NCI-H510A (cell line): ENCODE results near the gene RFC2.
"Not testable (repeated sequence)": the region's sequence is repeated elsewhere in the genome, so short reads cannot be mapped to it uniquely, and the experiment has no call there.

Experiments
- DNase-seq: peaks from one replicate; lab custom pipeline; 2025; lab: John Stamatoyannopoulos, UW

The RFC2 gene

GRCh38 chr7:74248156-74248555, 6.0 kb downstream of the RFC2 start:
- no peak for DNase-seq

- no peak for DNase-seq
Measured at GRCh38 chr7:74246497-74246896, 7.7 kb downstream of the RFC2 start.

GRCh38 chr7:74242122-74242443, 12.1 kb downstream of the RFC2 start:
- no peak for DNase-seq

- DNase-seq = no peak
Measured at GRCh38 chr7:74240482-74240881, 13.7 kb downstream of the RFC2 start.

- DNase-seq = no peak
Measured at GRCh38 chr7:74236284-74236683, 17.9 kb downstream of the RFC2 start.

- DNase-seq = no peak
Measured at GRCh38 chr7:74235518-74236268, 18.5 kb downstream of the RFC2 start.

GRCh38 chr7:74233655-74234285, 20.4 kb downstream of the RFC2 start:
- DNase-seq = no peak

- no peak for DNase-seq
Measured at GRCh38 chr7:74231232-74231590, 23.0 kb downstream of the RFC2 start.

GRCh38 chr7:74230446-74231231, 23.6 kb downstream of the RFC2 start:
- no peak for DNase-seq

GRCh38 chr7:74228951-74229900, 25.0 kb downstream of the RFC2 start:
- DNase-seq = no peak

GRCh38 chr7:74226633-74227032, 27.6 kb downstream of the RFC2 start:
- no peak for DNase-seq

- no peak for DNase-seq
Measured at GRCh38 chr7:74225400-74225799, 28.8 kb downstream of the RFC2 start.

GRCh38 chr7:74224907-74225306, 29.3 kb downstream of the RFC2 start:
- DNase-seq = not testable (repeated sequence)

GRCh38 chr7:74224511-74224832, 29.7 kb downstream of the RFC2 start:
- DNase-seq = no peak

- DNase-seq = no peak
Measured at GRCh38 chr7:74223711-74224510, 30.3 kb downstream of the RFC2 start.

- DNase-seq = no peak
Measured at GRCh38 chr7:74222851-74223710, 31.1 kb downstream of the RFC2 start.

- DNase-seq = no peak
Measured at GRCh38 chr7:74221713-74222112, 32.5 kb downstream of the RFC2 start.

- no peak for DNase-seq
Measured at GRCh38 chr7:74220229-74220628, 34.0 kb downstream of the RFC2 start.

- DNase-seq = no peak
Measured at GRCh38 chr7:74219416-74219815, 34.8 kb downstream of the RFC2 start.

- DNase-seq = no peak
Measured at GRCh38 chr7:74218343-74218698, 35.9 kb downstream of the RFC2 start.
